Measurements from ENCODE around the gene NBEA.

NBEA gene

DNA sequence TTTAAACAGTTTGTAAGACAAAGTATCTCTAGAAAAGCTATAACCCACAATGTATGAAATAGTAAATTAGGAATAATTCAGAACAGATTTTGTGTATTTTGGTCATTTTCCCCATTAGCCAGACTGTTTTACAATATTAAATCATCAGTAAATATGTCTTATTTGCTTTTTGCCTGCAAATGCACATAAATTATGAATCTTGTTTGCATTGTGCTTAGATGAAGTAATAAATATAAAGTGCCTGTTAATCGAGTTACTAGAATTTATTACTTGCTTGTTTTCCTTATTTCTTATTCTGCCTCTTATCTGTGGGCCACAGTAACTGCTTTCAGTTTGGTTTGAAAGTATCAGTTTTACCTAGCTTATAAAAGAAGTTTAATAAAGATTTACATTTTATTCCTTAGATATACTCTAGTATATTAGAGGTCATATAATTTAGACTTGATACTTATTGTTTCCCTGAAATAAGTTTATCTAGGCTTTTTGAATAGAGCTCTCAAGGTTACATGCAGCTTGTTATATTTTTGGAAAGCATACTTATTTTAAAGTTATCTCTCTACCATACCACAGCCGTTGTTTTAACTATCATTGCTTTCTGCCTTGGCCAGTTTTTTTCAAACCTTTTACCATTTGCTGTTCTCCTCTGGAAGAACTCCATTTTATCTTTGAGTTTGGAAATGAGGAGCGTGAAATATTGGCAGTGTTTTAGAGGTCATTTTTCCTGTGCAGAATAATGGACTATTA is 238.0 kb downstream of the NBEA start:
- DNase-seq (ENCODE audit: low read depth), result no peak

DNA sequence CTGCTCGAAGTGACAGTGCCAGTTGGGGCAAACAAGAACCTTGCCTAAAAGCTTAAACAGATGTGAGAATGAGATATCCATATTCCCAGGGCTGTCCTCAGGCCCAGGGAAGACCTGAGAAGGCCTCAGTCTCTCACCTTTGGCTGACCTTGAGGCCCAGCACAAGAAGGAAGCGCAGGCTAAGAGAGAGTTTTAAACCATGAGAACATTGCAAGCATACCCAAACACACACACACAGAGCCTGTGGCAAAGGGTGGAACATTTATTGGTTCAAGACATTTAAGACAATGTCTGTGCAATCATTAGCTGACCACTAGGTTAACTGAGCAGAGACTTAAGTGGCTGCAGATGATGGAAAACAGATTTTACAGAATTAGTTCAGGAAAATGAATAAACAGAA is 248.2 kb downstream of the NBEA start:
- DNase-seq (ENCODE audit: low read depth), result no peak

DNA sequence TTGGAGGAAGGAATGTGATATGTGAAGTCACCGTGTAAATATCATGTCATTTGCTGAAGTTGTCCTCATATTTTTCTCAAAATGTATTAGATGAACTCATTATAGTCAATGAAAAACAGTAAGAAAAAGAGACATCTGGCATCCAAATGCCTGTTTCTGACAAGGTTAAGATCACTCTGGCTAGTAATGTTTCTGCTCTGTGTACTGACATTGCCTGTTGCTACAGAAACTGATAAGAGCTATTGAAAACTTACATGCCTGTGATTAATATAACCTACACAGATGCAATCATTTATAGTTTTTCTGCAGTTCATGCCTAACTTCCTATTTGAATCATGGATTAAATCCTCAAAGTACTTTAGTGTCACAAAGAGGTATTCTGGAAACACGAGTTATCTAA is 249.8 kb downstream of the NBEA start:
- DNase-seq (ENCODE audit: low read depth), result no peak

DNA sequence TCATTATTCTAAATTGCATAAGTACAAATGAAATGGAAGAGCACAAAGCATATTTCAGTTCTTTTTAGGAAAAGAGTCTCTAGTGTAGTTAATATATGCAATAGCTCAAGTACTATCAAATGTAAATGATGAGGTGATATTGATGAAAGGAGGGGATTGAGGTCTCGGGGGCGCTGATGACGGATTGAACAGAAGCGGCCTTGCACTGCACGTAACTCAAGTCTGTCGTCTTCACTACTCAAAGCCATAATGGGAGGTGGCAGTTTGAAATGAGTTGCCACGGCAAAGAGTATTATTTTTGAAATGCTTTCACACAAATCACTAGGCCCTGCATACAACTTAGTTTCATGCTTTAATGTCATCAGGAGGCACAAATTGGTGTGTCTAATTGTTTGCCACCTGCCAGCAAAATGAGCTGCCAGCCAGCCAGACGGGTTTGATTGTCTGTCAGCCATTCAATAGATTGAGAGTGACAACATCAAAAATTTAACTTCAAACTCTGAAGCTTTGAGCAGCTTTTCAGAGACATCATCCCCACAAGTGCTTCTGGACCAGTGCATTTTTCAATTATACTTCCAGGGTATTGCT is 256.6 kb downstream of the NBEA start:
- no peak for DNase-seq (ENCODE audit: low read depth)

DNA sequence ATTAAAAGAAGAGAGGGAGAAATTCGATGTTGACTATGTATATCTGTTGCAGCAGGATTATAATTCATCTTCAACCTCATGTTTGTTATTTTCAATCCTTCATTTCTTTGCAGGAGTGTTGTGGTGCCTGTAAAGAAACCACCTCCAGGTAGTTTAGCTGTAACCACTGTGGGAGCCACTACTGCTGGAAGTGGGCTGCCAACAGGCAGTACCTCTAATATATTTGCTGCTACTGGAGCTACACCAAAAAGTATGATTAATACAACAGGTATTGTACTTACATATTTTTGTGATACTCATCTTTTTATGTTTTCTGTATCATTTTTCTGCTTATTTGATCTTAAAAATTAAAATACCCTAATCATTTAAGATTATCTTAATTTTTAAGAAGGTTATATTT is 266.5 kb downstream of the NBEA start:
- no peak for DNase-seq (ENCODE audit: low read depth)

DNA sequence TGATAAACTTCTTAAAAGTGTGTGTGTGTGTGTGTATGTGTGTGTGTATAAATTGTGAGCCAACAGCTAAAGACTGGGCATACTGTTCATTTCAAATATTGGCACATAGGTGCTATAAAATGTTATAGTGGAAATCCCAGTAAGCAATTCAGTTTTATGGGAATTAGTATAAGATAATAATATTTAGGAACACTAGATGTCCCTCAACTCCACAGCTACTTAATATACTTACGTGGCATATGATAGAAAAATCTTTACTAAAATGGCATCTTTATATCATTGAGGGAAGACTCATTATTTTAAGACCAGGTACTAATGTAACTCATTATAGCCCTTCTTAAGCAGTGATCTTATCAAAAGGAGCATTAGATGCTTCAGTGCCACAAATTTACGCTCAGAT is 268.2 kb downstream of the NBEA start:
- no peak for DNase-seq (ENCODE audit: low read depth)

DNA sequence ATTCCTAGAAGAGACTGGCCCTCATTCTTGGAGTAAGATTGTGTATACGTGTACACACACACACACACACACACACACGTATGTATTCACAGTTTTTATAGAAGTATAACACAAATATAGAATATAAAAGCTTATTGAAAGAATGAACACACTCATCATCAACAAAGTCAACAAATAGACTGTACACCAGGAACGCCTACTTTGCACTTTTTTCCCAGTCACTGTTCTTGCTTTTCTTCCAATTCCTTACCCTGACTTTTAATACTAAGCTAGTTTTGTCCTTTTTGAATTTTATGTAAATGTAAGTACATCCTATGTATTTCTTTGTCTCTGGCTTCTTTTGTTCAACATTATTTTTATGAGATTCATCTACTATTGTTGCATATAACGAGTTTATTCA is 269.9 kb downstream of the NBEA start:
- DNase-seq (ENCODE audit: low read depth), result no peak

DNA sequence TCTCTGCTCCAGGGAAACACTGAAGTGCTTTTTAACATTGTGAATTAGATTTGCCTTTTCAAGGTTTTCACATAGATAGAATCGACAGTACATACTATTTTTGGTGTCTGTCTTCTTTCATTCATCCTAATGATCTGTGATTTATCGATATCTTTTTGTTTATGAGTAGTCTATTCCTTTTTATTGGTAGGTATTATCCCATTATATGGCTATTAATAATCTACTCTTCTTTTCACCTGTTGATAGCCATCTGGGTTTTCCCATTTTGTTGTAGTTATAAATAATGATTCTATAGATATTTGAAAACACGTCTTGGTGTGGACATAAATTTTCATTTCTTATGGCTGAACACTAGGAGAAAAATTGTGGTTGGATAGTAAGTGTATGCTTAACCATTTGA is 271.8 kb downstream of the NBEA start:
- DNase-seq (ENCODE audit: low read depth), result no peak

DNA sequence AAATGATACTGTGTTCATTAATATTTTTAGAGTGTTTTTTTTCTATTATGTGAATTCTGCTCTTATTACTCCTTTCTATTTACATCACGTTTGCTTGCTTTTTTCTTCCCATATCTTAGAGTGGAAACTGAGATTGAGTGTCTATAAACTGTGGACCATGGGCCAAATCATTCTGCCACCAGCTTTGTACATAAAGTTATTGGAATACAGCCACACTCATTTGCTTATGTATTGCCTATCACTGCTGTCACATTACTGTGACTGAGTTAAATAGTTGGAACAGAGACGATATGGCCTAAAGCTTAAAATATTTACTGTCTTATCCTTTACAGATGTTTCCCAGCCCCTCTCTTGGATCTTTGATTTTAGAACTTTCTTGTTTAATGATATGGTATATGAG is 274.1 kb downstream of the NBEA start:
- DNase-seq (ENCODE audit: low read depth), result no peak

DNA sequence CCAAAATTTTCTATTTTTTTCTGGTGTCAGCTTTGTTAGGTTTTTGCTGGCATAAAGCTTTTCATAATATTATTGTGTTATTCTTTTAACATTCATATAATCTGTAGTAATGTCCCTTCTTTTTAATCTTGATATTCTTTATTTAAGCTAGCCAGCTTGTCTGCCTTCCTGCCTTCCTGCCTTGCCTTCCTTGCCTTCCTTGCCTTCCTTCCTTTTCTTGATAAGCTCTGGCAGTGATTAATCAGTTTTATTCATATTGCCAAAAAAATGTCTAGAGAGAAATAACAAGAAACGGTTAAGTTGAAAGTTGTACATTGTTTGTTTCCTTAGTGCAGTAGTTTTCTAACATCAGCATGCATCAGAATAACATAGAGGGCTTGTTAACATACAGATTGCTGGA is 277.0 kb downstream of the NBEA start:
- DNase-seq (ENCODE audit: low read depth), result no peak

DNA sequence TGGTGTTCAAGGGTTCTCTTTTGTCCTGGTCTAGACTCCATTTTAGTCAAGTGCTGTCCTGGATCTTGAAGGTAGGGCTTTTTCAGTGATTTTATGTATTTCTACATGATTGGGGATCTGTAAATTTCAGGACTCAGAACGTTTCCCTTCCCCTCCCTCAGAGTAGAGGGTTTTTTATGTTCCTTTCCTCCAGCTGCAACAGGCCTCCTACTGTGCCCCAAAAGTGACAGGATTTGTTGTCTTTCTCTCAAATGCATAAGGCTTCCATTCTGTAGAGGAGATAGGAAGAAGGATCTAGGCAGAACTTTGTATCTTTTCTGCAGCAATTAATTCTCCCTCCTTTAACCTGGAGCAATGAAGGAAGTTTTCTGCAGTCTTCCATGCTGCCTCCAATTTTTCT is 283.1 kb downstream of the NBEA start:
- DNase-seq (ENCODE audit: low read depth), result no peak

DNA sequence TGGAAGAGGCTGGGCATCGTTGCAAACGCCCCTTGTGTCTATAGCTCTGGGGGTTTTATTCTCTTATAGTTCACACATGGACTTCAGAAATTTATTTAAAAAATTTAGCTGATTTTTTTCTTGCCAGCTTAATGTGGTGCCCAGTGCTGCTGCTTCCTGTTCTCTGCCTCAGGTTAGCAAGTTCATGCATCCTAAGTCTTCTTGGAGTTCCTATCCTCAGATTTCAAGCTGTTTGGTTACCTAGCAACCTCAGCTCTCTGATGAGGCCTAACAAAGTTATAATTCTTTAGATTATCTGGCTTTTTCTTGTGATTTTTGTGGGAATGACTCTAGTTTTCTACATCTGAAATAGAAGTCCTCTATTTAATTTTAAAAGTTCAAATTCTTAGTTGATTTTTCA is 283.5 kb downstream of the NBEA start:
- no peak for DNase-seq (ENCODE audit: low read depth)

DNA sequence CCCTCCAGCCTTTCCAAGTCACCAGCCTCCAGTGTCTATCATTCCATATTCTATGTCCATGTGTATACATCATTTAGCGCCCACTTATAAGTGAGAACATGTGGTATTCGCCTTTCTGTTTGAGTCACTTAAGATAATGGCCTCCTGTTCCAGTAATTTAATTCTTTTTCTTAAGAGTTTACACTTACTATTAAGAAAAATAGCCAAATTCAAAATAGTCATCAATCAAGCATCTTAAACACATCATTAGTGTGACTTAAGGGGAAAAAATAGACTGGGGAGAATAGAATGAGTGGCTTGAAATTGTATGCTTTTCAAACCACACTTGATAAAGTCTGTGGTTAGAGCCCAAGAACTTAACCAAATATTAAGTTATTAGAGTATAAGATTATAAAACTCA is 286.5 kb downstream of the NBEA start:
- DNase-seq (ENCODE audit: low read depth), result no peak

DNA sequence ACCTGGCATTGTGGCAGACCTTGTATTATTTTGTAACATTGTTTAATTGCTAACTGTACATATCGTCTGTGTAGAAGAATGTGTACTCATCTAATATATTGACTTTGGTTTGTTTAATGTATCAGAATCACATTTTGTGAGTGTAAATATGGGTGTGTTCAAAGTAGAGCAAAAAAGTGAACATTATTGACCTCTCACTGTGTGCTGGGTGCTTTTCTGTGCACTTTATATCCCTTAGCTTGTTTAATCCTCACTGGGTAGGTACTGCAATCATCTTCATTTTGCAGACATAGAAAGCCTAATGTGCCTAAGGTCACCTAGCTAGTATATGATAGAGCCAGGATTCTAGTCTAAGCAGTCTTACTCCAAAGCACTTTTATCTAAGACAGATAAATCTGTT is 289.4 kb downstream of the NBEA start:
- DNase-seq (ENCODE audit: low read depth), result no peak

DNA sequence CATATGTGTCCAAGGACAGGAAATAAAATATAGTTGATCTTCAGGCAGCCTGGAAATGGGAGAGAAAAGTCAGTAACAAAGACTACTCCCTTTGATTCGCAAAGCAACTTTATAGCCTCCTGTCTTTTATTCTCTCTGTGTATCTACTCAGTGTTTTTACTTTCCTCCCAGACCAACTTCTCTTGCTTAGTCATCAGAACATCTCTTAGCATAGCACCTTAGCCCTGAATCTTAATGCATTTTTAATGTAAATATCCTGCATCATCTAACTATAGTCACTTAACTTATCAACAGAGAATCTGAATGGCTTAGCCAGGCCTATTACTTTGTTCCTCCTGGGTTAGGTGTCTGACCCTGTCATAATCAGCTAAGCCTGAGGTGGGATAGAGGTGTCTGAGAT is 296.2 kb downstream of the NBEA start:
- DNase-seq (ENCODE audit: low read depth), result no peak

DNA sequence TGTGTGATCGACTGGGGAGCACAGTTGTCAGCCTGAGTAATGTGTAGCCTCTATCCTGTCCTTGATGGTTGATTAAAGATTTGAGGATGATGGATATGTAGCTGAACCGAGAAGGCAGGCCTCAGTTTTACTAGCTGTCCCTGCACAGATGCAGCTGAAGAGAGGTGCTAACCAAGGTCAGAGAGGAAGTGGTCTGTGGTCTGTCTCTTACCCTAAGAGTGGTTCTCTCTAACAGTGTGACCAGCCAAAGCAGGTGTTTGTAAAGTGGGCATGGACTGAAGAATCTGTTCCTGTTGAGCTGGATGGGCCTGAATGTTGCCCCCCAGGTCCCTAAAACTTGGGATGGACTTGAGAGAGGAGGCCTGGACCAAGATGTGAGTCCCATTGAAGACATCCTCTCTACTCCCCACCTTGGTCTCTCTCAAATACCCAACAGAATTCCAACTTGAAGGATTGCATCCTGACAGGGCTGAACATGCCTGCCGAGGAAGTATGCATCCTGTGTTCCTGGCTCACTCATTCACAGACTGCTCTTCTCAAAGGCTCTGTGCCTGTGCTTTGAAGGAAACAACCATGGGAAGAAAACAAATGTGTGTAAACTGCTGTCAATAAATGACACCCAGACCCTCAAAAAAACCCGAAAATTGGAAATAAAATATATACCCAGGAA is 310.6 kb downstream of the NBEA start:
- DNase-seq (ENCODE audit: low read depth), result no peak

DNA sequence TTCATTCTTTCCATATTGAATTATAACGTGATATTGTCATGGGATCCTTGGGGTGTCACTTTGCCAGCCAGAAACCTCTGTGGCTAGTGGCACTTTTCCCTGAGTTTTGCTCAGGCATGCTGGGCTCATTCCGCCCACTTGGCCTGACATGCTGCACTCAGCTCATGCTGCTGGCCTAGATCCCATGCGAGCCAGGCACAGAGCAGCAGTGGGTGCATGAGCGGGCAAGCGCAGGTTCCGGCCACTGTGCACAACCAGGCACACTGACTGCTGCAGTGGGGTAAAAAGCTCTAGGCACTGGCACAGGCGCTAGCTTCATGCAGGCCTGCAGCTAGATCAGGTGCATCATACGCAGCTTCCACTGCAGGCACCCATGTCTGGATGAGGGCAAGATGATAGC is 313.2 kb downstream of the NBEA start:
- no peak for DNase-seq (ENCODE audit: low read depth)

DNA sequence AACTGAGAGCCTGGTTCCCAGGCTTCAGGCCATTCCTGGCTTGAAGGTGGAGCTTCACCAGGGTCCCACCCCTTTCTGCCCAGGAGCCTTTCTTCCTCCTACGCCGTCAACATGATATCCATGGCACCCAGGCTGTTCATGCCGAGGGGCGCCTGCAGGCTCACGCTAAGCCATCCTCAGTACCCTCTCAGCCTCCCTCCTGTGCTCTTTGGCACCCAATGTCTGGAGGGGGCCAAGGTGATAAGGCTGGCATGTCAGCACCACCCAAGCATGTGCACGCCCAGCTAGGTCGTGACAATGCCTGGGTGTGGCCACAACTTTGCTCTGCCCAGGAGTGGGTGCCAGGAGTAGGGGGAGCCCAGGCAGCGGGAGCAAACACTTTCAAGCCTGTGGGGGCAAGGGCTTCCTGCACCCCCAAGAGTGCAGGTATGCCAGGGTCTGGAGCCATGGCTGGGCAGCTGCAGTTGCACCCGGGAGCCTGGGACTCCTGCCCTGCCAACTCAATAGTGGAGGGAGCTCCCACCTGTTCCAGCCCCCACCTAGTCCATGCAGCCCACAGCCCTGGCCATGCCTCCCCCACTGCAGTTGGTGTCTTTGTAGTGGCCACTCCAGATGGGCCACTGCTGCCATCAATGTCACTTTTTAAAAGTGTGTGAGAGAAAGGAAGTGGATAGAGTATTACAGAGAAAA is 314.5 kb downstream of the NBEA start:
- no peak for DNase-seq (ENCODE audit: low read depth)

DNA sequence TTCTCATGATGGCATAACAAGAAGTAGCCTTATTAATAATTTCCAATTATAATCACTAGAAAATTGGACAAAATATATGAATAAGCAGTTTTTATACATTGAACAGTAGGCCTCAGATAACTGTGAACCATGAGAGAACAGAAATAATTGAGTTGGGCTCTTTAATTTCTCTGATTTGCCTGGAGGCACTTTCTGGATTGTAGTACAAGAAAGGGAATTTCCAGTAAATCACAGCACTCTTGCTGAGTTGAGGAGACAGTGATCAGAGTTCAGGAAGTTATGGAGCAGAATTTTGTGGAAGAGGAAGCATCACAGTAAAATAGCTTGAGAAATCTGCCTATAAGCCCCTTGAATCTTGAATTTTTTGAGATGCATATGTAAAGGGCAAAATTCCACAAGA is 318.2 kb downstream of the NBEA start:
- DNase-seq (ENCODE audit: low read depth), result no peak

DNA sequence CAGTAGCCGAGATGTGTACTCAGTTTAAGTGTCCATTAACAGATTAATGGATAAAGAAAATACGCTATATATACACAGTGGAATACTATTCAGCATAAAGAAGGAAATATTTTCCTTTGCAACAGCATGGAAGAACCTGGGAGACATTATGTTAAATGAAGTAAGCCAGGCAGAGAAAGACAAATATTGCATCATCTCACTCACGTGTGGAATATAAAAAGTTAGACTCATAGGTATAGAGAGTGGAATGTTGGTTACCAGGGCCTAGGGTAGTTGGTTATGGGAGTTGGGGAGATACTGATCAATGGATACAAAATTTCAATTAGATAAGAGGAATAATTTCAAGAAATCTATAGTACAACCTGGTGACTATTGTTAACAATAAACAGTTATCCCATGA is 324.3 kb downstream of the NBEA start:
- no peak for DNase-seq (ENCODE audit: low read depth)

DNA sequence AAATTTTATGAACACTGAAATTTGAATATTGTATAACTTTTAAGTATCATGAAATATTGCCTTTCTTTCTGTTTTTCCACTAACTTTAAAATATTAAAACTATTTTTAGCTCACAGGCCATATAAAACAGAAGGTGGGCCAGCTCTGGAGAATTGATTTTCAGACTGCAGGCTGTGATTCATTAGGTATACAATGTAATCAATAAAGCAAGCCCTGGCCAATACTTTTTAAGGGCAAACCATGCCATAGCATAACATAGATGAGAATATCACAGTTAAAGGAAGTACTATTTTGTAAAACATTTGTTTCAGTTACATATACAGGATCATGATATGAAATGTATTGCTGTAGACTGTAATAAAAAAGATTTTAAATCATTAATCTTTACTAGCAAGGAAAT is 336.8 kb downstream of the NBEA start:
- no peak for DNase-seq (ENCODE audit: low read depth)

DNA sequence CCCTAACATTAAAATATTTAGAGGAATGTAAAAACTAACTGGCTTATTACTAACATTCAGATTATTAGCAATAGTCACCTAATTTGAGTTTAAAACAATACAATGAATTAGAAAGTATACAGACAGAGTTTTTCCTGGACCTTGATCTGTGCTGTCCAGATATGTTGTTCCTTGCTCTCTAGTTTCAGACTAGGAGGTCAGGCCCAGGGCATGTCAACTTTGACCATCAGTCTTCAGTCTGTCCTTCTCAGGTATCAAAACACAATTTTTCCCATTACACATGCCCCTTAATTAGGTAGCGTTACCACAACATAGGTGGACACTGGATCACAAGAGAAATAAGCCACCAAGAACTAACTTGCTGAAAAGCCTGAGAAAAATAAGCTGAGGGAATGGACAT is 337.4 kb downstream of the NBEA start:
- DNase-seq (ENCODE audit: low read depth), result no peak

DNA sequence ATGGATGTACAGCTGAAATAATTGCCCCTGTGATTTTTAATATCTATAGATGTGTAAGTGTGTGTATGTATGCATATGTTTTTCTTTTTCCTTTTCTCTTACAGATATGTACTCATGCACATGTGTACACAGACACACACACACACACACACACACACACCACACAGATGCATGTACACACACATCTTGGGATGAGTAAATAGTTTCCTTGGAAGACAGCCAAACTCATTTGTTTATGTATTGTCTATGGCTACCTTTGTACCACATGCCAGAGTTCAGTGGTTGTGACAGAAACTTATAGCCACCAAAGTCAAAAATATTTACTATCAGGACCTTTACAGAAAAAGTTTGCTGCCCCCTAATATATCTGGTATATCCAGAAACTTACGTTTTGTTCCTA is 341.8 kb downstream of the NBEA start:
- no peak for DNase-seq (ENCODE audit: low read depth)

Measured in stimulated activated CD8-positive, alpha-beta memory T cell treated with anti-CD3 and anti-CD28 coated beads, Interleukin-12 subunit alpha, Interleukin-12 subunit beta, amount 100 ng/mL, for 1 hour (primary cell).